ENCODE measurements around the gene PRKD1. TPM values are rescaled to one million over a fixed set of nuclear protein-coding genes. Genes with fewer than 3 reads are reported as not detected.

PRKD1 gene
- total RNA-seq, 4 donors from 2014 or later = 27.4 to 30.9 (median 29.7) TPM

GRCh38 chr14:29724991-29725390, 202.7 kb downstream of the PRKD1 start:
- no peak for TF ChIP-seq POLR2A (IDR thresholded peaks at IDR 0.05)
- no peak for TF ChIP-seq CTCF (IDR thresholded peaks at IDR 0.05)
- peak in 1 of 2 donors; percentile 36 for TF ChIP-seq EP300 (IDR thresholded peaks at IDR 0.05)
- no peak for DNase-seq (ENCODE audit: low spot score in 2 of 2)
- no peak overlapping the region for H3K27ac ChIP-seq
- H3K27me3 ChIP-seq = no peaks in the 10 kb centered on the region
- no peak overlapping the region for H3K4me3 ChIP-seq
- 44 to 50% methylated on average over 3 of the region's 3 CpGs for WGBS, 2 donors
- H3K9me3 ChIP-seq = no peaks in the 10 kb centered on the region
- H3K4me1 ChIP-seq = peaks cover 0 to 28% (median 10%) of the 10 kb centered on the region in 4 donors
- H3K36me3 ChIP-seq = no peaks in the 10 kb centered on the region

GRCh38 chr14:29722831-29723230, 204.8 kb downstream of the PRKD1 start:
- no peak overlapping the region for H3K4me3 ChIP-seq
- no peaks in the 10 kb centered on the region for H3K27me3 ChIP-seq
- H3K36me3 ChIP-seq = peaks cover 0 to 3% (median 0%) of the 10 kb centered on the region in 3 donors
- no peak for TF ChIP-seq CTCF (IDR thresholded peaks at IDR 0.05)
- TF ChIP-seq POLR2A (IDR thresholded peaks at IDR 0.05) = no peak
- no peak for TF ChIP-seq EP300 (IDR thresholded peaks at IDR 0.05)
- no peak for DNase-seq (ENCODE audit: low spot score in 2 of 2)
- H3K9me3 ChIP-seq = no peaks in the 10 kb centered on the region
- whole genome bisulfite sequencing, 2 donors = 95 to 100% methylated on average over 1 of the region's 1 CpG
- no peak overlapping the region for H3K27ac ChIP-seq
- peaks cover 0 to 28% (median 10%) of the 10 kb centered on the region in 4 donors for H3K4me1 ChIP-seq

GRCh38 chr14:29721586-29721985, 206.1 kb downstream of the PRKD1 start:
- Histone ChIP-seq H3K4me1 (peaks cover 0 to 29% (median 10%) of the 10 kb centered on the region in 4 donors), H3K36me3 (peaks cover 0 to 3% (median 0%) of the 10 kb centered on the region in 3 donors), H3K27me3 (no peaks in the 10 kb centered on the region), H3K4me3 (no peak overlapping the region), H3K9me3 (no peaks in the 10 kb centered on the region), H3K27ac (no peak overlapping the region)
- DNase-seq (ENCODE audit: low spot score in 2 of 2) = no peak
- WGBS, 2 donors = 54 to 70% methylated on average over 2 of the region's 2 CpGs
- no peak for TF ChIP-seq POLR2A (IDR thresholded peaks at IDR 0.05)
- no peak for TF ChIP-seq CTCF (IDR thresholded peaks at IDR 0.05)
- TF ChIP-seq EP300 (IDR thresholded peaks at IDR 0.05) = no peak

GRCh38 chr14:29717901-29718300, 209.7 kb downstream of the PRKD1 start:
- Histone ChIP-seq H3K4me1 (peaks cover 0 to 21% (median 3%) of the 10 kb centered on the region in 4 donors), H3K4me3 (no peak overlapping the region), H3K9me3 (no peaks in the 10 kb centered on the region), H3K36me3 (peaks cover 0 to 3% (median 0%) of the 10 kb centered on the region in 3 donors), H3K27me3 (no peaks in the 10 kb centered on the region), H3K27ac (no peak overlapping the region)
- 67 to 68% methylated on average over 5 of the region's 5 CpGs for WGBS, 2 donors
- DNase-seq (ENCODE audit: low spot score in 2 of 2) = no peak
- no peak for TF ChIP-seq CTCF (IDR thresholded peaks at IDR 0.05)
- TF ChIP-seq EP300 (IDR thresholded peaks at IDR 0.05) = no peak
- TF ChIP-seq POLR2A (IDR thresholded peaks at IDR 0.05) = no peak

GRCh38 chr14:29716150-29716549, 211.5 kb downstream of the PRKD1 start:
- Histone ChIP-seq H3K4me1 (peaks cover 0 to 15% (median 3%) of the 10 kb centered on the region in 4 donors), H3K4me3 (no peak overlapping the region), H3K27me3 (no peaks in the 10 kb centered on the region), H3K9me3 (no peaks in the 10 kb centered on the region), H3K36me3 (peaks cover 0 to 3% (median 0%) of the 10 kb centered on the region in 3 donors), H3K27ac (peak overlapping the region in 3 of 4 donors; percentile 19 to 79 (median 56))
- TF ChIP-seq POLR2A (IDR thresholded peaks at IDR 0.05) (no peak), CTCF (IDR thresholded peaks at IDR 0.05) (no peak), EP300 (IDR thresholded peaks at IDR 0.05) (no peak)
- no peak for DNase-seq (ENCODE audit: low spot score in 2 of 2)
- WGBS, 2 donors = 16 to 18% methylated on average over 1 of the region's 1 CpG

Data from tibial nerve (tissue), 4 donors.